Type B pancreatic cell (in vitro differentiated cells): ENCODE results near the gene HELZ2. TPM values are rescaled to one million over a fixed set of nuclear protein-coding genes. Genes with fewer than 3 reads are reported as not detected.

Experiments used
- DNase-seq: peaks from one replicate; pipeline ENCODE4 v3.0.0; 2021; ENCODE audit warnings: mixed read lengths; ENCODE audit not compliant: unreplicated experiment; ENCODE audit errors: extremely low spot score
- H3K27ac Mint-ChIP-seq: 2 replicates; pipeline ENCODE4 v1.8.0; 2021; ENCODE audit warnings: mild to moderate bottlenecking, mixed read lengths
- H3K27me3 Mint-ChIP-seq: 2 replicates; pipeline ENCODE4 v1.8.0; 2021; ENCODE audit warnings: mixed read lengths
- H3K36me3 Mint-ChIP-seq: 2 replicates; pipeline ENCODE4 v1.8.0; 2021; ENCODE audit warnings: mixed read lengths
- H3K4me1 Mint-ChIP-seq: one replicate; pipeline ENCODE4 v1.8.0; 2021; ENCODE audit warnings: mixed read lengths; ENCODE audit not compliant: unreplicated experiment
- H3K4me3 Mint-ChIP-seq: 2 replicates; pipeline ENCODE4 v1.8.0; 2021; ENCODE audit warnings: mild to moderate bottlenecking, mixed read lengths
- H3K9me3 Mint-ChIP-seq: 2 replicates; pipeline ENCODE4 v1.8.0; 2021; ENCODE audit warnings: mixed read lengths
- total RNA-seq: library from RNA; stranded (reverse); gene quantifications from 2 replicates; pipeline ENCODE4 v1.2.1, GENCODE V29; 2021; ENCODE audit warnings: low replicate concordance
- TF ChIP-seq, protein P1 (sequence below): fragments of 200-600 bp; sonication (generic); conservative IDR thresholded peaks from 2 replicates; pipeline ENCODE4 v1.5.0; 2021; ENCODE audit warnings: antibody characterized with exemption, mild to moderate bottlenecking

HELZ2 gene
- total RNA-seq, 1 donor from 2014 or later, result 24.2 TPM

DNA sequence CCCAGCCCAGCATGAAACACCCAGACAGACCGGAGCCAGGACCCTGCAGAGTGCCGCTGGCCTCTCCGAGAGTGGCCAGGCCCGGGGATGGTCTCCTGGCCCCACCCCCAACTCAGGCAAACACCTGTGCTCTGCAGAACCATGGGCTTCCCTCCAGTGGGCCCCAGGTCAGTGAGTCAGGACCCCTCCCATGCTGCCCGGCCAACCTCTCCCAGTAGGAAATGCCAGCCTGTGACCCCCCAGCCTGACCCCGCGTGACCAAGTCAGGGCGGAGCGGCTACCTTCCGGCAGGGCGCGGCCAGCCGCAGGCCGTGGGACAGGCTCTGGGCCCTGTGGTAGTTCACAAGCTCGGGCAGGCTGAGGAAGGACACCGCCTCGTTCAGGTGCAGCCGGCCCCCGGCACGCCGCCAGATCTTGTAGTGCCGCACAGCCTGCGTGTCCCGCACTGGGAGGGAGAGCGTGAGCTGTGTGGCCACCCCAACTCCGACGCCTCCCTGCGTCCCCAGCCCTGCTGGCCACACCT is 40.1 kb downstream of the HELZ2 start:
- H3K36me3 Mint-ChIP-seq, result no peaks in the 10 kb centered on the region
- H3K27ac Mint-ChIP-seq, result no peak overlapping the region
- no peaks in the 10 kb centered on the region for H3K9me3 Mint-ChIP-seq
- TF ChIP-seq, protein P1, sequence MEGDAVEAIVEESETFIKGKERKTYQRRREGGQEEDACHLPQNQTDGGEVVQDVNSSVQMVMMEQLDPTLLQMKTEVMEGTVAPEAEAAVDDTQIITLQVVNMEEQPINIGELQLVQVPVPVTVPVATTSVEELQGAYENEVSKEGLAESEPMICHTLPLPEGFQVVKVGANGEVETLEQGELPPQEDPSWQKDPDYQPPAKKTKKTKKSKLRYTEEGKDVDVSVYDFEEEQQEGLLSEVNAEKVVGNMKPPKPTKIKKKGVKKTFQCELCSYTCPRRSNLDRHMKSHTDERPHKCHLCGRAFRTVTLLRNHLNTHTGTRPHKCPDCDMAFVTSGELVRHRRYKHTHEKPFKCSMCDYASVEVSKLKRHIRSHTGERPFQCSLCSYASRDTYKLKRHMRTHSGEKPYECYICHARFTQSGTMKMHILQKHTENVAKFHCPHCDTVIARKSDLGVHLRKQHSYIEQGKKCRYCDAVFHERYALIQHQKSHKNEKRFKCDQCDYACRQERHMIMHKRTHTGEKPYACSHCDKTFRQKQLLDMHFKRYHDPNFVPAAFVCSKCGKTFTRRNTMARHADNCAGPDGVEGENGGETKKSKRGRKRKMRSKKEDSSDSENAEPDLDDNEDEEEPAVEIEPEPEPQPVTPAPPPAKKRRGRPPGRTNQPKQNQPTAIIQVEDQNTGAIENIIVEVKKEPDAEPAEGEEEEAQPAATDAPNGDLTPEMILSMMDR, result no peak
- no peak overlapping the region for H3K4me3 Mint-ChIP-seq
- DNase-seq, result no peak
- H3K27me3 Mint-ChIP-seq, result no peaks in the 10 kb centered on the region
- H3K4me1 Mint-ChIP-seq, result peaks cover 8% of the 10 kb centered on the region

DNA sequence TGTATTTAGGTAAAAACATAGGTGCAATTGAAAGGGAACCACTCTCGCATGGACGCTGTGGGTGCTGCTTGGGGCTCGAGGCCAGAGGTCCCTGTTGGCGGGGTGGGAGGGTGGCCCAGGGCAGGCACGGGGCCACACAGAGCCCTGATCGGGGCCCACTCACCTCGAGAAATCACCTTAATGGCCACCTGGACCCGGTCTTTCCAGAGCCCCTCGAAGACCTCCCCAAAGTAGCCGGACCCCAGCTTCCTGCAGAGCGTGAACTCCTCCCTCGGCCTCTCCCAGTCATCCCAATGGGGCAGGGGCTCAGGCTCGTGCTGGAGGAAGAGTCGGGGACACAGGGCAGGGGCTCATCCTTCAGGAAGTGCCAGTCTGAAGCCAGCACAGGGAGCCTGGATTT is 40.7 kb downstream of the HELZ2 start:
- Mint-ChIP-seq H3K4me3 (no peak overlapping the region), H3K9me3 (no peaks in the 10 kb centered on the region)
- DNase-seq, result no peak

DNA sequence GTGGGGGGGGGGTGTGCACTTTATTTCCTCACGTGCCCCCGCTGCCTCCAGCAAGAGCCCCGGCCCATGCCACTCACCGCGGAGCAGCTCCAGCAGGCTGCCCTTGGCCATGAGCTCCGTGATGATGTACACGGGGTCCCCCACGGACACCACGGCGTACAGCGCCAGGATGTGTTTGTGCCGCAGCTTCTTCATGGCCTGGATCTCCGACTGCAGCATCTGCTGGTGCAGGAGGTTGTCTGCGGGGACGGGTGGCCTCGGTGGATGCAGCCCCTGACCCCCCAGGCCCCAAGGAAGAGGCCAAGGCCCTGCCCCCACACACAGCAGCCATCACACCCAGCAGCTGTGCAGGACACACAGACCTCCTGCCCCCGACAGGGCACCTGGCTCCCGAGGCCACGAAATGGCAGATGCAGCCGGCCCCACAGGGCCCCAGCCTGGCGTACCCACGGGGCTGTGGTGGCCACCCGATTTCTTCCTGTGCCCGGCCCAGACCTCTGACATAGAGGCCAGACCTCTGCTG is 41.5 kb downstream of the HELZ2 start:
- no peak for DNase-seq
- Mint-ChIP-seq H3K27me3 (no peaks in the 10 kb centered on the region), H3K27ac (peak overlapping the region; percentile 24), H3K4me3 (no peak overlapping the region), H3K36me3 (no peaks in the 10 kb centered on the region), H3K9me3 (no peaks in the 10 kb centered on the region), H3K4me1 (peaks cover 8% of the 10 kb centered on the region)
- TF ChIP-seq, protein P1, result no peak

More for the DNA sequence above, 40.7 kb downstream of the HELZ2 start:
- peaks cover 8% of the 10 kb centered on the region for H3K4me1 Mint-ChIP-seq
- no peaks in the 10 kb centered on the region for H3K36me3 Mint-ChIP-seq
- H3K27me3 Mint-ChIP-seq, result no peaks in the 10 kb centered on the region
- no peak overlapping the region for H3K27ac Mint-ChIP-seq
- TF ChIP-seq, protein P1, result no peak

DNA sequence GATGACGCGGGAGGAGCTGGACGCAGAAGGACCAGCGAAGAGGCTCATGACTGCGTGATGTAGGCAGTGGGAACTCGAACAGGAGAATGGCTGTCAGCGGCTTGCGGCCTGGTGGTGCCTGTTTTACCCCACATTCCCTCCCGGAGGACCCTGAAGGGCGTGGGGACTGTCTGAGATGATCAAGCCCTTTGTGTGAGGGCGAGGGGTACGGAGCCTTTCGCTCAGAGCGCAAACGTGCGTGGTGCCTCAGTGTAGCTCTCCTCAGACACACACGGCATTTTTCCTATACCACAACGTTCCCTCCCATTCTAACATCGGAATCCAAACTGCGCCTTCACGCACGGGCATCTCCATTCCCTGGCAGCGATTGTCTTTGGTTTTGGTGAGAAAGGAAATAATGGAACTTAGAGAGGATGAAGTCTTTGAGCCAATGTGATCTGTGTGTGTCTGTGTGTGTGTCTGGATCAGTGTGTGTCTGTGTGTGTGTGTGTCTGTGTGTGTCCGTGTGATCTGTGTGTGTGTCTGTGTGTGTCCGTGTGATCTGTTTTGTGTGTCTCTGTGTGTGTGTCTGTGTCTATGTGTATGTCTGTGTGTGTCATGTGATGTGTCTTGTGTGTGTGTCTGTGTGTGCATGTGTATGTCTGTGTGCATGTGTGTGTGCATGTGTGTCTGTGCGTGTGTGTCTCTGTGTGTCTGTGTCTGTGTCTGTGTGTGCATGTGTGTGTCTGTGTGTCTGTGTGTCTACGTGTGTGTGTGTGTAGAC is 42.2 kb downstream of the HELZ2 start:
- H3K27ac Mint-ChIP-seq, result peak overlapping the region; percentile 24
- peak overlapping the region; percentile 9 for H3K4me3 Mint-ChIP-seq
- no peak for DNase-seq
- peaks cover 8% of the 10 kb centered on the region for H3K4me1 Mint-ChIP-seq
- no peaks in the 10 kb centered on the region for H3K9me3 Mint-ChIP-seq
- TF ChIP-seq, protein P1, result no peak
- H3K27me3 Mint-ChIP-seq, result no peaks in the 10 kb centered on the region
- H3K36me3 Mint-ChIP-seq, result no peaks in the 10 kb centered on the region

DNA sequence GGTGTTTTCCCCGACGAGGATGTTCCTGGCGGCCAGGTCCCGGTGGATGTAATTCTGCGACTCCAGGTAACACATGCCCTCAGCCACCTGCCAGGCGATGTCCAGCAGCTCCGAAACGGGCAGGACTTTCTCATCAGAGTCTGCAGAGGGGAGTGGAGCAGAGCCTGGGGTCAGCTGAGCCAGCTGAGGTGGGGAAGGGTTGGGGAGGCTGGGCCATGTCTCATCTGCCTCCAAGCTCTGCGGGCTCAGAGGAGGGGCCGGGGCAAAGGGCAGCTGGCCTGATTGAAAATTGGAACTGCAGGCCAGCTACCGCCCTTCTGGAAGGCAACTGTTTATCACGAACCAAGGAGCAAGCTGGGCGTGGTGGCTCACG is 43.3 kb downstream of the HELZ2 start:
- TF ChIP-seq, protein P1, result no peak
- no peak for DNase-seq

More for the DNA sequence above, 43.3 kb downstream of the HELZ2 start:
- no peaks in the 10 kb centered on the region for H3K9me3 Mint-ChIP-seq
- peaks cover 5% of the 10 kb centered on the region for H3K4me1 Mint-ChIP-seq
- H3K27ac Mint-ChIP-seq, result no peak overlapping the region
- no peak overlapping the region for H3K4me3 Mint-ChIP-seq
- H3K36me3 Mint-ChIP-seq, result no peaks in the 10 kb centered on the region
- no peaks in the 10 kb centered on the region for H3K27me3 Mint-ChIP-seq
